Activated T-cell treated with anti-CD3 and anti-CD28 coated beads, Interleukin-2, amount 50 U/mL, for 72 hours (primary cell): ENCODE results near the gene EEF1A2. TPM values are rescaled to one million over a fixed set of nuclear protein-coding genes. Genes with fewer than 3 reads are reported as not detected.

Source experiments
- ATAC-seq, 2 donors: fragments of 150-1000 bp; cut with Tn5 transposase; replicated peaks in 1 of 2; 2 replicates each; pipeline ENCODE4 v1.10.0; 2021; ENCODE audit warnings: moderate library complexity in 2 of 2, mild to moderate bottlenecking in 1 of 2
- DNase-seq, 2 donors: peaks; one replicate each; pipeline ENCODE4 v3.0.0; 2021 to 2022; ENCODE audit warnings: mixed read lengths in 1 of 2
- H3K27ac Mint-ChIP-seq: one replicate; pipeline ENCODE4 v1.8.0; 2022; ENCODE audit warnings: mild to moderate bottlenecking, moderate library complexity, mixed read lengths
- H3K27me3 Mint-ChIP-seq: one replicate; pipeline ENCODE4 v1.8.0; 2022; ENCODE audit warnings: low read depth, mixed read lengths
- H3K36me3 Mint-ChIP-seq, 2 donors: one replicate each; pipeline ENCODE4 v1.8.0; 2022; ENCODE audit warnings: mixed read lengths in 2 of 2, mild to moderate bottlenecking in 1 of 2; ENCODE audit not compliant: insufficient read depth in 2 of 2
- H3K4me1 Mint-ChIP-seq: one replicate; pipeline ENCODE4 v1.8.0; 2022; ENCODE audit warnings: low read depth, mixed read lengths
- H3K4me3 Mint-ChIP-seq, 2 donors: one replicate each; pipeline ENCODE4 v1.8.0; 2022; ENCODE audit warnings: mild to moderate bottlenecking in 2 of 2, mixed read lengths in 2 of 2, moderate library complexity in 2 of 2
- H3K9me3 Mint-ChIP-seq, 2 donors: one replicate each; pipeline ENCODE4 v1.8.0; 2022; ENCODE audit warnings: mixed read lengths in 2 of 2
- total RNA-seq, 2 donors: library from RNA; stranded (reverse); gene quantifications; one replicate each; pipeline ENCODE4 v1.2.3, GENCODE V29; 2022

The EEF1A2 gene
- total RNA-seq, 2 donors from 2014 or later: 0.94 to 8.3 TPM

GRCh38 chr20:63466250-63466825, 32.5 kb downstream of the EEF1A2 start:
- DNase-seq: no peak
- Mint-ChIP-seq H3K4me3 (no peak overlapping the region), H3K9me3 (no peaks in the 10 kb centered on the region), H3K27ac (no peak overlapping the region), H3K36me3 (no peaks in the 10 kb centered on the region), H3K4me1 (no peaks in the 10 kb centered on the region), H3K27me3 (peaks cover 18% of the 10 kb centered on the region)
- ATAC-seq: no peak

GRCh38 chr20:63465380-63466249, 33.3 kb downstream of the EEF1A2 start:
- Mint-ChIP-seq H3K36me3 (no peaks in the 10 kb centered on the region), H3K4me1 (no peaks in the 10 kb centered on the region), H3K9me3 (no peaks in the 10 kb centered on the region), H3K27ac (no peak overlapping the region), H3K27me3 (peaks cover 18% of the 10 kb centered on the region), H3K4me3 (no peak overlapping the region)
- no peak for DNase-seq
- no peak for ATAC-seq

- no peak for DNase-seq
- no peaks in the 10 kb centered on the region for H3K36me3 Mint-ChIP-seq
- H3K4me1 Mint-ChIP-seq: no peaks in the 10 kb centered on the region
- H3K27ac Mint-ChIP-seq: no peak overlapping the region
- H3K27me3 Mint-ChIP-seq: peaks cover 13% of the 10 kb centered on the region
- no peak for ATAC-seq
- no peaks in the 10 kb centered on the region for H3K9me3 Mint-ChIP-seq
- H3K4me3 Mint-ChIP-seq: no peak overlapping the region
Measured at GRCh38 chr20:63464289-63464635, 34.6 kb downstream of the EEF1A2 start.

- no peak overlapping the region for H3K27ac Mint-ChIP-seq
- DNase-seq (no peak), ATAC-seq (no peak)
- no peak overlapping the region for H3K4me3 Mint-ChIP-seq
- H3K27me3 Mint-ChIP-seq: peaks cover 13% of the 10 kb centered on the region
- no peaks in the 10 kb centered on the region for H3K4me1 Mint-ChIP-seq
- no peaks in the 10 kb centered on the region for H3K36me3 Mint-ChIP-seq
- no peaks in the 10 kb centered on the region for H3K9me3 Mint-ChIP-seq
Measured at GRCh38 chr20:63463400-63464288, 35.2 kb downstream of the EEF1A2 start.

- ATAC-seq (no peak), DNase-seq (no peak)
- Mint-ChIP-seq H3K4me3 (no peak overlapping the region), H3K9me3 (no peaks in the 10 kb centered on the region), H3K27ac (no peak overlapping the region), H3K4me1 (no peaks in the 10 kb centered on the region), H3K36me3 (no peaks in the 10 kb centered on the region), H3K27me3 (peaks cover 13% of the 10 kb centered on the region)
Measured at GRCh38 chr20:63462244-63462643, 36.6 kb downstream of the EEF1A2 start.

- H3K36me3 Mint-ChIP-seq: no peaks in the 10 kb centered on the region
- H3K9me3 Mint-ChIP-seq: no peaks in the 10 kb centered on the region
- no peaks in the 10 kb centered on the region for H3K4me1 Mint-ChIP-seq
- H3K4me3 Mint-ChIP-seq: no peak overlapping the region
- DNase-seq (no peak), ATAC-seq (no peak)
- H3K27me3 Mint-ChIP-seq: peaks cover 15% of the 10 kb centered on the region
- no peak overlapping the region for H3K27ac Mint-ChIP-seq
Measured at GRCh38 chr20:63461104-63461763, 37.6 kb downstream of the EEF1A2 start.

- Mint-ChIP-seq H3K4me3 (no peak overlapping the region), H3K4me1 (no peaks in the 10 kb centered on the region), H3K27ac (no peak overlapping the region), H3K36me3 (no peaks in the 10 kb centered on the region), H3K27me3 (peaks cover 20% of the 10 kb centered on the region), H3K9me3 (no peaks in the 10 kb centered on the region)
- DNase-seq (no peak), ATAC-seq (no peak)
Measured at GRCh38 chr20:63459070-63459380, 39.9 kb downstream of the EEF1A2 start.

- Mint-ChIP-seq H3K4me3 (no peak overlapping the region), H3K36me3 (no peaks in the 10 kb centered on the region), H3K9me3 (no peaks in the 10 kb centered on the region), H3K4me1 (no peaks in the 10 kb centered on the region), H3K27me3 (peaks cover 23% of the 10 kb centered on the region), H3K27ac (no peak overlapping the region)
- ATAC-seq (no peak), DNase-seq (no peak)
Measured at GRCh38 chr20:63458170-63459069, 40.5 kb downstream of the EEF1A2 start.

- ATAC-seq (no peak), DNase-seq (no peak)
- Mint-ChIP-seq H3K27me3 (peaks cover 19% of the 10 kb centered on the region), H3K4me1 (no peaks in the 10 kb centered on the region), H3K27ac (no peak overlapping the region), H3K4me3 (no peak overlapping the region), H3K9me3 (no peaks in the 10 kb centered on the region), H3K36me3 (no peaks in the 10 kb centered on the region)
Measured at GRCh38 chr20:63457737-63458136, 41.1 kb downstream of the EEF1A2 start.

GRCh38 chr20:63456429-63457284, 42.2 kb downstream of the EEF1A2 start:
- DNase-seq (no peak), ATAC-seq (no peak)
- Mint-ChIP-seq H3K9me3 (no peaks in the 10 kb centered on the region), H3K4me3 (no peak overlapping the region), H3K27me3 (peaks cover 14% of the 10 kb centered on the region), H3K36me3 (no peaks in the 10 kb centered on the region), H3K4me1 (no peaks in the 10 kb centered on the region), H3K27ac (no peak overlapping the region)

- ATAC-seq (no peak), DNase-seq (no peak)
- Mint-ChIP-seq H3K27me3 (peaks cover 14% of the 10 kb centered on the region), H3K4me3 (no peak overlapping the region), H3K4me1 (no peaks in the 10 kb centered on the region), H3K36me3 (no peaks in the 10 kb centered on the region), H3K9me3 (no peaks in the 10 kb centered on the region), H3K27ac (no peak overlapping the region)
Measured at GRCh38 chr20:63455568-63455859, 43.4 kb downstream of the EEF1A2 start.
